HepG2 (cell line): Measurements from ENCODE around the gene VAMP4. TPM values are rescaled to one million over a fixed set of nuclear protein-coding genes. Genes with fewer than 3 reads are reported as not detected.

Source experiments
- CENPX ChIP-seq: sonication (generic); formaldehyde crosslinking; IDR thresholded peaks from 2 replicates; pipeline ENCODE4 v1.9.0; 2021; ENCODE audit warnings: mild to moderate bottlenecking, missing genetic modification reagents, moderate library complexity
- DZIP1 ChIP-seq: sonication (generic); formaldehyde crosslinking; IDR thresholded peaks from 2 replicates; pipeline ENCODE4 v1.5.0; 2020; ENCODE audit warnings: mild to moderate bottlenecking, missing genetic modification reagents
- GMEB1 ChIP-seq: sonication (generic); formaldehyde crosslinking; IDR thresholded peaks from 2 replicates; pipeline ENCODE4 v1.5.1; 2020; ENCODE audit warnings: missing genetic modification reagents, mild to moderate bottlenecking, borderline replicate concordance
- HNRNPK ChIP-seq: fragments of 200-400 bp; formaldehyde crosslinking; IDR thresholded peaks from 2 replicates; pipeline ENCODE4 v1.6.1; 2018; ENCODE audit warnings: low read length, low read depth, moderate library complexity, mild to moderate bottlenecking; ENCODE audit not compliant: poor library complexity, severe bottlenecking
- JUN ChIP-seq: sonication (generic); formaldehyde crosslinking; IDR thresholded peaks from 2 replicates; pipeline ENCODE4 v1.4.0; 2020; ENCODE audit warnings: mild to moderate bottlenecking, missing genetic modification reagents
- RCOR2 ChIP-seq: IDR thresholded peaks from 2 replicates; pipeline ENCODE4 v1.6.1; 2016; ENCODE audit warnings: missing biosample characterization, missing genetic modification reagents
- SMARCC2 ChIP-seq: fragments of 450-650 bp; IDR thresholded peaks from 2 replicates; pipeline ENCODE4 v1.6.1; 2017; ENCODE audit warnings: antibody characterized with exemption, mild to moderate bottlenecking
- SMC3 ChIP-seq: IDR thresholded peaks from 2 replicates; pipeline ENCODE4 v1.6.1; 2011; ENCODE audit warnings: low read length, improper control_type of control experiment
- TAF1 ChIP-seq: sonication (generic); formaldehyde crosslinking; IDR thresholded peaks from 2 replicates; pipeline ENCODE4 v1.4.0; 2020; ENCODE audit warnings: missing genetic modification reagents
- TBP ChIP-seq: sonication (generic); formaldehyde crosslinking; IDR thresholded peaks from 2 replicates; pipeline ENCODE4 v1.5.0; 2020; ENCODE audit warnings: missing genetic modification reagents
- ZBTB7A ChIP-seq: sonication (generic); formaldehyde crosslinking; IDR thresholded peaks from 2 replicates; pipeline ENCODE4 v1.8.0; 2022; ENCODE audit warnings: mild to moderate bottlenecking, missing genetic modification reagents
- ZMYM3 ChIP-seq: sonication (generic); formaldehyde crosslinking; IDR thresholded peaks from 2 replicates; pipeline ENCODE4 v1.5.1; 2020; ENCODE audit warnings: mild to moderate bottlenecking, missing genetic modification reagents
- ZNF121 ChIP-seq: sonication (generic); formaldehyde crosslinking; IDR thresholded peaks from 2 replicates; pipeline ENCODE4 v1.5.0; 2020; ENCODE audit warnings: mild to moderate bottlenecking, missing genetic modification reagents
- ZNF136 ChIP-seq: sonication (generic); formaldehyde crosslinking; IDR thresholded peaks from 2 replicates; pipeline ENCODE4 v1.8.1; 2022; ENCODE audit warnings: low read depth, mild to moderate bottlenecking, moderate library complexity, missing genetic modification reagents
- ZNF317 ChIP-seq: sonication (generic); formaldehyde crosslinking; IDR thresholded peaks from 2 replicates; pipeline ENCODE4 v1.5.0; 2020; ENCODE audit warnings: mild to moderate bottlenecking, missing genetic modification reagents
- ZNF720 ChIP-seq: sonication (generic); formaldehyde crosslinking; IDR thresholded peaks from 2 replicates; pipeline ENCODE4 v1.4.0; 2020; ENCODE audit warnings: missing genetic modification reagents
- ZNF761 ChIP-seq: sonication (generic); formaldehyde crosslinking; conservative IDR thresholded peaks from 2 replicates; pipeline ENCODE4 v1.4.0; 2020; ENCODE audit warnings: mild to moderate bottlenecking, missing genetic modification reagents
- ZSCAN25 ChIP-seq: sonication (generic); formaldehyde crosslinking; IDR thresholded peaks from 2 replicates; pipeline ENCODE4 v1.8.0; 2022; ENCODE audit warnings: mild to moderate bottlenecking, missing genetic modification reagents
- polyA plus RNA-seq, 8 experiments: library from polyadenylated mRNA; depleted of rRNA in 3 of 8; stranded (reverse) in 7 of 8; unstranded in 1 of 8; fragments of >200 nt; fragmentation: Illumina TruSeq in 4 of 8; extraction: Trizol in 4 of 8; gene quantifications; 2 replicates each; pipeline versions ENCODE4 v1.2.1 to v1.2.3, GENCODE V29; 2011 to 2016; ENCODE audit warnings: low read depth in 4 of 8, missing spikeins in 1 of 8, mixed read lengths in 1 of 8; ENCODE audit not compliant: insufficient read depth in 1 of 8
- total RNA-seq, 5 experiments: library from RNA; depleted of rRNA; stranded (reverse); fragments of >200 nt; fragmentation: Illumina TruSeq; extraction: Trizol; gene quantifications; 2 replicates each; pipeline ENCODE4 v1.2.3, GENCODE V29; 2016; ENCODE audit warnings: low read depth in 1 of 5
- TF ChIP-seq, protein P1 (sequence below): sonication (generic); formaldehyde crosslinking; IDR thresholded peaks from 2 replicates; pipeline ENCODE4 v1.4.0; 2020; ENCODE audit warnings: missing genetic modification reagents
- TF ChIP-seq, protein P2 (sequence below): sonication (generic); formaldehyde crosslinking; IDR thresholded peaks from 2 replicates; pipeline ENCODE4 v1.4.0; 2020; ENCODE audit warnings: mild to moderate bottlenecking, missing genetic modification reagents
- TF ChIP-seq, protein P3 (sequence below): IDR thresholded peaks from 2 replicates; pipeline ENCODE4 v1.6.1; 2016; ENCODE audit warnings: missing compliant biosample characterization, missing genetic modification reagents, borderline replicate concordance

Gene VAMP4
- total and polyA plus RNA-seq, 2 of the 13 experiments (the other 11 are each of a cell fraction or from before 2014, with no cell fraction given) = 1.4 to 2.0 TPM

DNA sequence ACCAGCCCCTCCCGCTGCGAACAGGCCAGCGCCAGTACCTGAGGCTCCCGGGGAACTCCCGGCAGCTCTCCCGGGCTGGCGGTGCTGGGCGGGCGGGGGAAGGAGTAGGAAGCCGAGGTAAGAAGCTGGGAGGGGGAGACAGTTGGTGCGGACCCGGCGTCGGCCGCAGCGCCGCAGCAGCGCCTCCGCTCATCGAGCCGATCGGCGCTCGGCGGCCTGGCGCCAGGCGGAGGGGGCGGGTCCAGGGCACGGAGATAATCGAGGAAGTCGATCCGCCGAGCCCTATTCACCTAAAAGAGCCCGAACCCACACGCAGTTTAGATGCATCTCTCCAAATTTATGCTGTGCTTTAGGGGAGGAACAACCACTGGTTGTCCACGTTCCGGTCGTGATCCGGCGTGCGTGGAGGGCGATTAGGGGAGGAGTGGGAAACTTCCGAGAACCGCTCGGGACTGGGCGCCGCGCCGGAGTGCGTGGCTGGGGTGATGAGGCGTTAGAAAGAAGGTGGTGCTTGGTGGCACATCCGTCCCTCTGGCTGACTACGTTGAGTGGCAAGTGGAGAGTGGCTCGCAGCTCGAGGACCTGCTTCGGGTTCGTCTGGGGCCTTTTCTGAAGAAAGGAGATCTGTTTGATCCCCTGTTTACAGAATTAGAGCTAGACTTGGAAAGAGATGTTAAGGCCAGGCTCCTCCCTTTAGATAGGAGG is at the start of gene VAMP4 (continued):
- TF ChIP-seq DZIP1 (CRISPR knock-in tag) (no peak), ZNF121 (CRISPR knock-in tag) (no peak), ZMYM3 (no peak), ZNF720 (CRISPR knock-in tag) (peak; percentile 55; the same call in 1 of the 2 replicates), TAF1 (CRISPR knock-in tag) (peak; percentile 90), RCOR2 (no peak), SMC3 (no peak), ZNF761 (CRISPR knock-in tag) (no peak), ZNF317 (peak; percentile 31; the same call in 1 of the 2 replicates), ZNF136 (no peak), CENPX (CRISPR knock-in tag) (no peak), ZSCAN25 (CRISPR knock-in tag) (no peak), HNRNPK (peak; percentile 16), ZBTB7A (CRISPR knock-in tag) (peak; percentile 77; the same call in 1 of the 2 replicates), JUN (CRISPR knock-in tag) (no peak), TBP (CRISPR knock-in tag) (no peak), SMARCC2 (no peak), GMEB1 (CRISPR knock-in tag) (peak; percentile 89)
- TF ChIP-seq, protein P1, sequence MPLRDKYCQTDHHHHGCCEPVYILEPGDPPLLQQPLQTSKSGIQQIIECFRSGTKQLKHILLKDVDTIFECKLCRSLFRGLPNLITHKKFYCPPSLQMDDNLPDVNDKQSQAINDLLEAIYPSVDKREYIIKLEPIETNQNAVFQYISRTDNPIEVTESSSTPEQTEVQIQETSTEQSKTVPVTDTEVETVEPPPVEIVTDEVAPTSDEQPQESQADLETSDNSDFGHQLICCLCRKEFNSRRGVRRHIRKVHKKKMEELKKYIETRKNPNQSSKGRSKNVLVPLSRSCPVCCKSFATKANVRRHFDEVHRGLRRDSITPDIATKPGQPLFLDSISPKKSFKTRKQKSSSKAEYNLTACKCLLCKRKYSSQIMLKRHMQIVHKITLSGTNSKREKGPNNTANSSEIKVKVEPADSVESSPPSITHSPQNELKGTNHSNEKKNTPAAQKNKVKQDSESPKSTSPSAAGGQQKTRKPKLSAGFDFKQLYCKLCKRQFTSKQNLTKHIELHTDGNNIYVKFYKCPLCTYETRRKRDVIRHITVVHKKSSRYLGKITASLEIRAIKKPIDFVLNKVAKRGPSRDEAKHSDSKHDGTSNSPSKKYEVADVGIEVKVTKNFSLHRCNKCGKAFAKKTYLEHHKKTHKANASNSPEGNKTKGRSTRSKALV (CRISPR knock-in tag) = no peak
- TF ChIP-seq, protein P2, sequence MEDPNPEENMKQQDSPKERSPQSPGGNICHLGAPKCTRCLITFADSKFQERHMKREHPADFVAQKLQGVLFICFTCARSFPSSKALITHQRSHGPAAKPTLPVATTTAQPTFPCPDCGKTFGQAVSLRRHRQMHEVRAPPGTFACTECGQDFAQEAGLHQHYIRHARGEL = no peak
- TF ChIP-seq, protein P3, sequence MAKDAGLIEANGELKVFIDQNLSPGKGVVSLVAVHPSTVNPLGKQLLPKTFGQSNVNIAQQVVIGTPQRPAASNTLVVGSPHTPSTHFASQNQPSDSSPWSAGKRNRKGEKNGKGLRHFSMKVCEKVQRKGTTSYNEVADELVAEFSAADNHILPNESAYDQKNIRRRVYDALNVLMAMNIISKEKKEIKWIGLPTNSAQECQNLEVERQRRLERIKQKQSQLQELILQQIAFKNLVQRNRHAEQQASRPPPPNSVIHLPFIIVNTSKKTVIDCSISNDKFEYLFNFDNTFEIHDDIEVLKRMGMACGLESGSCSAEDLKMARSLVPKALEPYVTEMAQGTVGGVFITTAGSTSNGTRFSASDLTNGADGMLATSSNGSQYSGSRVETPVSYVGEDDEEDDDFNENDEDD (CRISPR knock-in tag) = peak; percentile 53; the same call in 1 of the 2 replicates
